ENCODE measurements around the gene RCBTB2.
A peak's percentile ranks its signal among the peaks of the same experiment; 100 is the strongest.

Gene RCBTB2

DNA sequence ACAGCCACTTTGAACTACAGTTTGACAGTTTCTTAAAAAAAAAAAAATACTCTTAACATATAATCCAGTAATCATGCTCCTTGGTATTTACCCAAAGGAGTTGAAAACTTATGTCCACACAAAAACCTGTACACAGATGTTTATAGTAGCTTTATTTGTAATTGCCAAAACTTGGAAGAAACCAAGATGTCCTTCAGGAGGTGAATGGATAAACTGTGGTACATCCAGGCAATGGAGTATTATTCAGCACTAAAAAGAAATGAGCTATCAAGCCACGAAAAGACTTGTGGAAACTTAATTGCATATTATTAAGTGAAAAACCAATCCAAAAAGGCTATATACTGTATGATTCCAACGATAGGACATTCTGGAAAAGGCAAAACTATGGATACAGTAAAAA lies 44.9 kb downstream of the RCBTB2 start:
- TF ChIP-seq, protein P1, sequence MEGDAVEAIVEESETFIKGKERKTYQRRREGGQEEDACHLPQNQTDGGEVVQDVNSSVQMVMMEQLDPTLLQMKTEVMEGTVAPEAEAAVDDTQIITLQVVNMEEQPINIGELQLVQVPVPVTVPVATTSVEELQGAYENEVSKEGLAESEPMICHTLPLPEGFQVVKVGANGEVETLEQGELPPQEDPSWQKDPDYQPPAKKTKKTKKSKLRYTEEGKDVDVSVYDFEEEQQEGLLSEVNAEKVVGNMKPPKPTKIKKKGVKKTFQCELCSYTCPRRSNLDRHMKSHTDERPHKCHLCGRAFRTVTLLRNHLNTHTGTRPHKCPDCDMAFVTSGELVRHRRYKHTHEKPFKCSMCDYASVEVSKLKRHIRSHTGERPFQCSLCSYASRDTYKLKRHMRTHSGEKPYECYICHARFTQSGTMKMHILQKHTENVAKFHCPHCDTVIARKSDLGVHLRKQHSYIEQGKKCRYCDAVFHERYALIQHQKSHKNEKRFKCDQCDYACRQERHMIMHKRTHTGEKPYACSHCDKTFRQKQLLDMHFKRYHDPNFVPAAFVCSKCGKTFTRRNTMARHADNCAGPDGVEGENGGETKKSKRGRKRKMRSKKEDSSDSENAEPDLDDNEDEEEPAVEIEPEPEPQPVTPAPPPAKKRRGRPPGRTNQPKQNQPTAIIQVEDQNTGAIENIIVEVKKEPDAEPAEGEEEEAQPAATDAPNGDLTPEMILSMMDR (IDR thresholded peaks at IDR 0.05; ENCODE audit: insufficient read depth, missing control alignments) = no peak
- peak; percentile 68 for FAIRE-seq

DNA sequence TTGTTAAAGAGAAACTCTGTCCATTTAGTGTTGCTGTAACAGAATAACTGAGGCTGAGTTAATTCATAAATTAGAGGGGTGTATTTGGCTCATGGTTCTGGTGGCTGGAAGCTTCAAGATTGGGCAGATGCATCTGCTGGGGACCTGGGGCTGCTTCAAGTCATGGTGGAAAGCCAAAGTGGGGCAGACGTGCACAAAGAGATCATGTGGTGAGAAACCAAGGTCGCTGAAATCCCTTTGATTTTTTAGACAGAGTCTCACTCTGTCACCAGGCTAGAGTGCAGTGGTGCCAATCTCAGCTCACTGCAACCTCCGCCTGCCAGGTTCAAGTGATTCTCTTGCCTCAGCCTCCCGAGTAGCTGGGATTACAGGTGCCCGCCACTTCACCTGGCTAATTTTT lies 46.0 kb downstream of the RCBTB2 start:
- no peak for DNase-seq (ENCODE audit: insufficient read length, low spot score)
- TF ChIP-seq, protein P1 (IDR thresholded peaks at IDR 0.05; ENCODE audit: insufficient read depth, missing control alignments) = no peak
- no peak for FAIRE-seq

More for the DNA sequence above, 44.9 kb downstream of the RCBTB2 start:
- no peak for DNase-seq (ENCODE audit: insufficient read length, low spot score)

DNA sequence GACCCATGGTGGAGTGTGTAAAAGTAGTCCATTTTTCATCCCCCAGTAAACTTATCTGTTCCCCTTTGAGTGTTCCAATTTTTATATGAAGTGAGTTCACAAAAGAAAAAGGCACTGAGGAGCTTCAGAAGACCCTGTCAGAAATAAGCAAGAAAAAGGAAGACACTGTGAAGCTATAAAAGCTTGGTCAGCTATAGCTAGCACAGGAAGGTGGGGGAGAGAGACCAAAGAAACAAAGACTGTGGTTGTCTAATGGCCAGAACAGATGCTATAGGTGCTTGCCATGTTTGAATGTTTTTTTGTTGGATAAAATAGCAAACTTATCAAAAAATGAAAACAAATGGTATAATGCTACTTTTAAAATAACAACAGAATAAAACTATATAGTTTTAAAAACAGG lies 46.5 kb downstream of the RCBTB2 start:
- DNase-seq (ENCODE audit: insufficient read length, low spot score) = no peak

DNA sequence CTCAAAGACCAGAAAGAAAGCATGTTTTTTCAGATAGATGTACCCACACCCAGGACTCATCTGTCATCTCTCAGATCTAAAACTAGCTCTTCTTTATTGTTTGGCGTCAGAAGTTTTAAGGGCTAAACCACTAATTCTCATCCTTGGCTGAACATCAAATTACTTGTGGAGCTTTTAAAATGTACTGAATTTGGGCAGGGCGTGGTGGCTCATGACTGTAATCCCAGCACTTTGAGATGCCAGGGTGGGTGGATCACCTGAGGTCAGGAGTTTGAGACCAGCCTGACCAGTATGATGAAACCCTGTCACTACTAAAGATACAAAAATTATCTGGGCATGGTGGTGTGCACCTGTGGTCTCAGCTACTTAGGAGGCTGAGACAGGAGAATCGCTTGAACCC lies 47.4 kb downstream of the RCBTB2 start:
- no peak for DNase-seq (ENCODE audit: insufficient read length, low spot score)
- no peak for FAIRE-seq
- TF ChIP-seq, protein P1 (IDR thresholded peaks at IDR 0.05; ENCODE audit: insufficient read depth, missing control alignments) = no peak

More for the DNA sequence above, 46.5 kb downstream of the RCBTB2 start:
- FAIRE-seq = no peak
- TF ChIP-seq, protein P1 (IDR thresholded peaks at IDR 0.05; ENCODE audit: insufficient read depth, missing control alignments) = no peak

DNA sequence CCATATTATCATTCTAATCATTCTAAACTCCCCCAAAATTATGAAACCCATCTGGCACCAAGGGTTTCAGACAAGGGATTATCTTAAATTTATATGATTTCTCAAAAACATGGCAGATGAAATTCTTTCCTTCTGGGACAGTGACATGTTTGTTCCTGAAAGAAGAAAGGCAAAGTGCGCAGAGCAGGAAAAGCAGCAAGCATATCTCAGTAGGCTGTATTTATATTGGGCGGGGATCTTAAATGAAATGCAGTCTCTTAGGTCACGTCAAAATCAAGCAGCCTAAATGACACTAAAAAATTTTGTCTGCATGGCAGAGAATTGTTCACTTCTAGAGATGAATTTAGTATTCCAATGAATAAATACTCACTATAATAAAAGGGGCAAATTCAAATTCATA lies 49.3 kb downstream of the RCBTB2 start:
- FAIRE-seq (no peak), DNase-seq (ENCODE audit: insufficient read length, low spot score) (no peak)
- TF ChIP-seq, protein P1 (IDR thresholded peaks at IDR 0.05; ENCODE audit: insufficient read depth, missing control alignments) = no peak

DNA sequence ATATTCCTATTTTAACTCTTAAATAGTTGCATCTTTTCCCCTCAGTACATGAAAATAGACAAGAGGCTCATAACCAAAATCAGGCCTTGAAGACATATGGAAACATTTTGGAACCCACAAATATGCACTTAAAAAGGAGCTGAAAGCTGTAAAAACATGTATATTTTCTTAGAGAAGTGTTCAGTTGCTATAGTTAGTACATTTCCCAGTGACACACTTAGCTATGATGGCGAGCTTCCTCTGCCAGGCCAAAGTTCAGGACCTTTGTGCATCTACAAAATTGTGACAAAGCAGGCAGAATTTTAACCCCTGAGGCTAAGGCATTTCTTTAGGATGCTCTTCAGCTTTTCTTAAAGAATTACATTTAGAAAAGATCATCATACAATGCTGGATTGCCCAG lies 54.5 kb downstream of the RCBTB2 start:
- TF ChIP-seq, protein P1 (IDR thresholded peaks at IDR 0.05; ENCODE audit: insufficient read depth, missing control alignments) = no peak
- no peak for FAIRE-seq

DNA sequence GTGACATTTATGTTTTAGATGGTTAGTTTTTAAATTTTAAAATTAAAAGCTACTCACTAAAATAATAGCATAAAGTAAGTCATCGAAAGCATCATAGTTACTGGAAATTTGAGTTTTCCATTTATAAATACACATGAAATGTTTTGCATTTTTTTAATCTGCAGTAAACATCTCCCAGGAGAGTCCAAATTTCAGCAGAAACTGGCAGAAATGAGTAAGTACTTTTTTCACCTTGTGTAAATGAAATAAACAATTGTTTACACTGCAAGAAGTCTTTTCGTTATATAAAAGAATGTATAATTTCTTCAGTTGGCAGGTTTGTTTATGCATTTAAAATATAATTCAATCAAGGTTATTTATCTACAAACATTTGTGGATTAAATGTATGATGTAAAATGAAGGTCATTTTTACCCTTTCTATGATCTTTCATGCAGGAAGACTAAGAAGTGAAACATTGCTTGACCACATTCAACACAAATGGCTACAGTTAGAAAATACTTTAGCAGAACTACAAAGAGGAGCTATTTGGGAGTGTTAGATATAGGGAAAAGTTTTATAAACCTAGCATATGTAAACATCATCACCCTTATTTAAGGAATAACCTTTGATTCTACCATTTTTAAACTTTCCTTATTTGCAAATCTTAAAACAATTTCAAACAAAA lies 55.6 kb downstream of the RCBTB2 start:
- FAIRE-seq (no peak), DNase-seq (ENCODE audit: insufficient read length, low spot score) (no peak)
- TF ChIP-seq, protein P1 (IDR thresholded peaks at IDR 0.05; ENCODE audit: insufficient read depth, missing control alignments) = no peak

More for the DNA sequence above, 54.5 kb downstream of the RCBTB2 start:
- no peak for DNase-seq (ENCODE audit: insufficient read length, low spot score)

Measured in D721Med (cell line).